Measurements from ENCODE around the gene KRT6A. TPM values are rescaled to one million over a fixed set of nuclear protein-coding genes. Genes with fewer than 3 reads are reported as not detected.

The KRT6A gene
- total and polyA plus RNA-seq, 9 of the 15 experiments (the other 6 are each of a cell fraction or from before 2014, with no cell fraction given) = 0.26 TPM; not detected in 8

- Histone ChIP-seq H3K9me1 (ENCODE audit: control insufficient read depth, insufficient read depth, low read length) (no peaks in the 10 kb centered on the region), H3K9me3 (replicated peaks; ENCODE audit: control insufficient read depth, insufficient read depth, low read depth, low read length) (no peaks in the 10 kb centered on the region), H3K4me2 (ENCODE audit: insufficient read depth, low read length) (no peak overlapping the region), H4K20me1 (replicated peaks; ENCODE audit: control insufficient read depth, insufficient read depth, low read length) (peaks cover 4% of the 10 kb centered on the region; the same call in 1 of the 2 replicates), H3K4me3 (no peak overlapping the region), H3K79me2 (ENCODE audit: control insufficient read depth, insufficient read depth, low read length) (no peaks in the 10 kb centered on the region), H3K9ac (ENCODE audit: insufficient read depth in 1 of 2, low read depth in 2 of 2, low read length in 2 of 2) (no peak overlapping the region), H3K36me3 (ENCODE audit: control insufficient read depth, insufficient read depth, low read length) (no peaks in the 10 kb centered on the region), H3K27ac (ENCODE audit: extremely low read depth, low read depth, low read length) (no peak overlapping the region), H2AFZ (ENCODE audit: low read depth, low read length) (no peak overlapping the region), H3K27me3 (ENCODE audit: control insufficient read depth in 2 of 2, insufficient read depth in 2 of 2, low read length in 2 of 2) (peaks cover 15 to 79% of the 10 kb centered on the region in 2 experiments; a peak in 4 of 5 replicates), H3K4me1 (replicated peaks in 1 of 2; ENCODE audit: control insufficient read depth in 2 of 2, insufficient read depth in 2 of 2, low read length in 2 of 2) (no peaks in the 10 kb centered on the region; a peak in 1 of 5 replicates)
- TF ChIP-seq SNIP1 (IDR thresholded peaks at IDR 0.05; ENCODE audit: low read depth) (no peak), ZNF316 (IDR thresholded peaks at IDR 0.05) (peak; percentile 28; the same call in 1 of the 2 replicates), MAFK (IDR thresholded peaks at IDR 0.05; ENCODE audit: low read length) (peak; percentile 13; the same call in 1 of the 2 replicates)
- ChIA-PET POLR2A (interaction anchor here (1.5 to 1.7 kb wide), 2 partner anchors 12 to 22 kb away, joined by 3 to 6 read pairs; no protein-coding TSS in a partner anchor), CTCF (ENCODE audit: low intra/inter-chr PET ratio) (no interaction called here)
- in situ Hi-C loops (cut with MboI) = no loop called here
- WGBS (ENCODE audit: insufficient coverage, low coverage, missing lambda C conversion rate) = 3% methylated on average over 10 of the region's 10 CpGs
- DNase-seq (ENCODE audit: extremely low read depth in 1 of 4, low spot score in 3 of 4) (no peak), FAIRE-seq (no peak), ATAC-seq (no peak)
- intact Hi-C loops (cut with micrococcal nuclease) = no loop called here
- BruUV-seq (replicated peaks) = no TSS peak
These were observed 28.7 kb upstream of the KRT6A start for GRCh38 chr12:52521568-52522266.

DNA sequence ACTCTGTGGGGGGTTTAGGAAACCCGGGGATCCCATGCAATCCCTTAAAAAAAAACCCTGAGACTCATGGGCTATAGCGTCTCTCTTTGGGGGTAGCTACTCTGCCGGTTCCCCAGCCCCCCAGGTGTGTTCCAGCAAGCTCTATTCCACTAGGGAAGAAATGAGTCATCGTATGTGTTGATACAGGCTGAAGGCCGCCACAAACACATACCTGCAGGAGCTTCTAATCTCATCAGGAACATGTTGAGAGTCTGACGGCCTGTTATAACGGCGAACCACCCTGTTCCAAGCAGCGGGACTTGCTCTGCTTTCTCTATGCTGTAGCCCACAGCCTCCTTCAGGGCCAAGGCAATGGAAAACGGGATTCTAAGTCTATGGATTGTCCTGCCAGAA, 28.1 kb upstream of the KRT6A start:
- H3K4me2 ChIP-seq (ENCODE audit: insufficient read depth, low read length) = no peak overlapping the region
- TF ChIP-seq HMG20A (CRISPR knock-in tag; conservative IDR thresholded peaks at IDR 0.05) (no peak), JUND (IDR thresholded peaks at IDR 0.05; ENCODE audit: borderline replicate concordance, low read depth, low read length) (peak; percentile 60; the same call in 1 of the 2 replicates), JUND (tag; IDR thresholded peaks at IDR 0.05; ENCODE audit: borderline replicate concordance, low read depth, low read length) (peak; percentile 42; the same call in 1 of the 3 replicates), ZNF77 (CRISPR knock-in tag; IDR thresholded peaks at IDR 0.05) (no peak), SMAD1 (IDR thresholded peaks at IDR 0.05; ENCODE audit: low read depth, low read length, partially characterized antibody) (no peak), TRIM28 (IDR thresholded peaks at IDR 0.05) (no peak), THRAP3 (IDR thresholded peaks at IDR 0.05; ENCODE audit: borderline replicate concordance) (no peak)
- TF ChIP-seq, protein P1, sequence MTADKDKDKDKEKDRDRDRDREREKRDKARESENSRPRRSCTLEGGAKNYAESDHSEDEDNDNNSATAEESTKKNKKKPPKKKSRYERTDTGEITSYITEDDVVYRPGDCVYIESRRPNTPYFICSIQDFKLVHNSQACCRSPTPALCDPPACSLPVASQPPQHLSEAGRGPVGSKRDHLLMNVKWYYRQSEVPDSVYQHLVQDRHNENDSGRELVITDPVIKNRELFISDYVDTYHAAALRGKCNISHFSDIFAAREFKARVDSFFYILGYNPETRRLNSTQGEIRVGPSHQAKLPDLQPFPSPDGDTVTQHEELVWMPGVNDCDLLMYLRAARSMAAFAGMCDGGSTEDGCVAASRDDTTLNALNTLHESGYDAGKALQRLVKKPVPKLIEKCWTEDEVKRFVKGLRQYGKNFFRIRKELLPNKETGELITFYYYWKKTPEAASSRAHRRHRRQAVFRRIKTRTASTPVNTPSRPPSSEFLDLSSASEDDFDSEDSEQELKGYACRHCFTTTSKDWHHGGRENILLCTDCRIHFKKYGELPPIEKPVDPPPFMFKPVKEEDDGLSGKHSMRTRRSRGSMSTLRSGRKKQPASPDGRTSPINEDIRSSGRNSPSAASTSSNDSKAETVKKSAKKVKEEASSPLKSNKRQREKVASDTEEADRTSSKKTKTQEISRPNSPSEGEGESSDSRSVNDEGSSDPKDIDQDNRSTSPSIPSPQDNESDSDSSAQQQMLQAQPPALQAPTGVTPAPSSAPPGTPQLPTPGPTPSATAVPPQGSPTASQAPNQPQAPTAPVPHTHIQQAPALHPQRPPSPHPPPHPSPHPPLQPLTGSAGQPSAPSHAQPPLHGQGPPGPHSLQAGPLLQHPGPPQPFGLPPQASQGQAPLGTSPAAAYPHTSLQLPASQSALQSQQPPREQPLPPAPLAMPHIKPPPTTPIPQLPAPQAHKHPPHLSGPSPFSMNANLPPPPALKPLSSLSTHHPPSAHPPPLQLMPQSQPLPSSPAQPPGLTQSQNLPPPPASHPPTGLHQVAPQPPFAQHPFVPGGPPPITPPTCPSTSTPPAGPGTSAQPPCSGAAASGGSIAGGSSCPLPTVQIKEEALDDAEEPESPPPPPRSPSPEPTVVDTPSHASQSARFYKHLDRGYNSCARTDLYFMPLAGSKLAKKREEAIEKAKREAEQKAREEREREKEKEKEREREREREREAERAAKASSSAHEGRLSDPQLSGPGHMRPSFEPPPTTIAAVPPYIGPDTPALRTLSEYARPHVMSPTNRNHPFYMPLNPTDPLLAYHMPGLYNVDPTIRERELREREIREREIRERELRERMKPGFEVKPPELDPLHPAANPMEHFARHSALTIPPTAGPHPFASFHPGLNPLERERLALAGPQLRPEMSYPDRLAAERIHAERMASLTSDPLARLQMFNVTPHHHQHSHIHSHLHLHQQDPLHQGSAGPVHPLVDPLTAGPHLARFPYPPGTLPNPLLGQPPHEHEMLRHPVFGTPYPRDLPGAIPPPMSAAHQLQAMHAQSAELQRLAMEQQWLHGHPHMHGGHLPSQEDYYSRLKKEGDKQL (CRISPR knock-in tag; IDR thresholded peaks at IDR 0.05; ENCODE audit: borderline replicate concordance) = no peak

More for the DNA sequence above, 28.1 kb upstream of the KRT6A start:
- no TSS peak for BruUV-seq (replicated peaks)
- peak in 1 of 4 experiments; percentile 6 for DNase-seq (ENCODE audit: extremely low read depth in 1 of 4, low spot score in 3 of 4)
- H3K27ac ChIP-seq (ENCODE audit: extremely low read depth, low read depth, low read length) = no peak overlapping the region
- WGBS (ENCODE audit: insufficient coverage, low coverage, missing lambda C conversion rate) = 1% methylated on average over 10 of the region's 10 CpGs
- H3K27me3 ChIP-seq (ENCODE audit: control insufficient read depth in 2 of 2, insufficient read depth in 2 of 2, low read length in 2 of 2) = peaks cover 19 to 80% of the 10 kb centered on the region in 2 experiments; a peak in 4 of 5 replicates
- H3K9ac ChIP-seq (ENCODE audit: insufficient read depth in 1 of 2, low read depth in 2 of 2, low read length in 2 of 2) = no peak overlapping the region
- H3K36me3 ChIP-seq (ENCODE audit: control insufficient read depth, insufficient read depth, low read length) = no peaks in the 10 kb centered on the region
- no peaks in the 10 kb centered on the region for H3K79me2 ChIP-seq (ENCODE audit: control insufficient read depth, insufficient read depth, low read length)
- no peak overlapping the region for H2AFZ ChIP-seq (ENCODE audit: low read depth, low read length)
- ChIA-PET POLR2A (interaction anchor here (0.6 to 1.7 kb wide), 3 partner anchors 9 to 21 kb away, joined by 3 to 6 read pairs (median 3); no protein-coding TSS in a partner anchor), CTCF (ENCODE audit: low intra/inter-chr PET ratio) (no interaction called here)
- no peak for FAIRE-seq
- H4K20me1 ChIP-seq (replicated peaks; ENCODE audit: control insufficient read depth, insufficient read depth, low read length) = peaks cover 4% of the 10 kb centered on the region; the same call in 1 of the 2 replicates
- H3K4me1 ChIP-seq (replicated peaks in 1 of 2; ENCODE audit: control insufficient read depth in 2 of 2, insufficient read depth in 2 of 2, low read length in 2 of 2) = no peaks in the 10 kb centered on the region; a peak in 1 of 5 replicates
- no peaks in the 10 kb centered on the region for H3K9me1 ChIP-seq (ENCODE audit: control insufficient read depth, insufficient read depth, low read length)
- no peak for ATAC-seq
- intact Hi-C loops (cut with micrococcal nuclease) (no loop called here), in situ Hi-C loops (cut with MboI) (no loop called here)
- no peak overlapping the region for H3K4me3 ChIP-seq
- H3K9me3 ChIP-seq (replicated peaks; ENCODE audit: control insufficient read depth, insufficient read depth, low read depth, low read length) = no peaks in the 10 kb centered on the region
